ENCODE data around the gene BAZ2A.

BAZ2A gene

DNA sequence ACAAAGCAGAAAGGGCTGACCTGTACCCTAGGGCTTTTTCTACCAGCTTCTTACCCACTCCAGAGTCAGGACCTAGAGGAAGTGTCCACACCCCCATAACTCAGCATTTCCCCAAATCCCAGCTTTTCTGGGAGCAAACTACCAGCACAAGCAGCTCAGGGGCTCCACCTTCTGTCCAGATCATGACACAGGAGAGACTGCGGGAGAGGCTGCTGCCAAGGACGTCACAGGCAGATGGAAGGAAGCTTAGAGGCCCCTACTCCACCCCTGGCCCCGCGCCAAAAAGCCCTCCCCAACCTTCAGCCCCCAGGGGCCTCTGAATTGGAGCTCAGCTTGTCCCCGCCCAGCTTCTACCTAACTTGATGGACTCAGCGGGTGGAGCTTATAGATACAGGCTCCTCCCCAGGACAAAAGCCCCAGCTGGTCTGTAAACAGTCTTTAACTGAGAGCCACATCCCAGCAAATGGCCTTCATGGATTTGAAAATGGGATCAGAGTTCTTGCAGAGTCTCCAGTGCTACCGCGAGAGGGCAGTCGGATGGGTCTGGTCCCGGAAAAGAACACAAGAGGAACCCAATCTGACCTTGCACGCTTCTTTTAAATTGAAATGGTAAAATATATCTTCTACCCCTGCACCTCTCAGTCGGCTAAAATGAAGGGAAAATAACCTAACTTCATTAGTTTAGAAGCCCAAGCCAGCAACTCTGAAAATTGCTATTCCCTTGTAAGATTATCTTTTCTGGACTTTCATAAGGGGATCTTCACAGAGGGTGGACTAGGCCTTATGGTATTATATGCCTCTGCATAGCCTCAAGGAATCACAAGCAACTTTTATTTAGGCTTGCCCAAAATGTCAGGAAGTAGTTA is 6.8 kb upstream of the BAZ2A start:
- in situ Hi-C loops (cut with MboI; ENCODE audit: low pct_unique_long_range_greater_than_20kb, low sequenced_read_pairs): no loop called here
- peak; percentile 97 for DNase-seq

DNA sequence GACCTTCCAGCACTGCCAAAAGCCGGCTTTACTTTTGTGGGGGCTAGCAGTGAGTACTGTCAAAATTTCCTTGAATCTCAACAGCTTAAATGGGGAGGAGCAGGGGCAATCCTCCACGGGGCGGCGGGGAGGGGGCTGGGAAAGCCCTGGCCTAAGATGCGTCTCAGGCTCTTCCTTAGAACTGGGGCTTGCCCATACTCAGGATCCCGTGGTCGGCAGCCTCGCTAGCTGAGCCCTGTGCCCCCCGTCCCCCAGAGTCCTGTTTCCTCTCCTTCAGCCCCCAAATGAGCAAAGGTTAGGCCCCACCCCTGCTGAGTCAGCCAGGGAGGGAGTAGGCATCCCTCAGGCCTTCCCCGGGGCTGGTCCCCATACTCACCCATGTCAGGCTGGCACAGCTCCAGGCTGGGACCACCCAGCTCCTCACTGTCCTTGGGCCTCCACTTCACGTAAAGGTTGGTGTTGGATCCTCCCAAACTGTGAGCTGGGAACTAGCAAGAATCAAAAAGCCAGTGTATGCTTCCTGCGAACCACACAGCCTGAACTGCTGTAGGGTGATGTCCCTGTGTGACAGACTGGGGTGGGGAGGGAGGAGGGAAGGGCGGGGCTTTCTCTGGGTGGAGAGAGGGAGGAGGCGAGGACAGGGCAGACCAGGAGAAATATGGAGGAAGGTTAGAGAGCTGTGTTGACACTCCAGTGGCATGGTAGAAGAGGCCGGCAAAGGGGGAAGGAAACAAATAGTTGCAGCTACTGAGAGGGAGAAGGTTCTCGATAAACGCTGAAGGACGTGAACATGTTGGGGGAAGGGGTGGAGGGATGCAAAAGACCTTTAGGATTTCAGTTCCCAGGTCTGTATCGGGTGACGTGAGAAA is 5.9 kb upstream of the BAZ2A start:
- DNase-seq: peak; percentile 91
- in situ Hi-C loops (cut with MboI; ENCODE audit: low pct_unique_long_range_greater_than_20kb, low sequenced_read_pairs): no loop called here

DNA sequence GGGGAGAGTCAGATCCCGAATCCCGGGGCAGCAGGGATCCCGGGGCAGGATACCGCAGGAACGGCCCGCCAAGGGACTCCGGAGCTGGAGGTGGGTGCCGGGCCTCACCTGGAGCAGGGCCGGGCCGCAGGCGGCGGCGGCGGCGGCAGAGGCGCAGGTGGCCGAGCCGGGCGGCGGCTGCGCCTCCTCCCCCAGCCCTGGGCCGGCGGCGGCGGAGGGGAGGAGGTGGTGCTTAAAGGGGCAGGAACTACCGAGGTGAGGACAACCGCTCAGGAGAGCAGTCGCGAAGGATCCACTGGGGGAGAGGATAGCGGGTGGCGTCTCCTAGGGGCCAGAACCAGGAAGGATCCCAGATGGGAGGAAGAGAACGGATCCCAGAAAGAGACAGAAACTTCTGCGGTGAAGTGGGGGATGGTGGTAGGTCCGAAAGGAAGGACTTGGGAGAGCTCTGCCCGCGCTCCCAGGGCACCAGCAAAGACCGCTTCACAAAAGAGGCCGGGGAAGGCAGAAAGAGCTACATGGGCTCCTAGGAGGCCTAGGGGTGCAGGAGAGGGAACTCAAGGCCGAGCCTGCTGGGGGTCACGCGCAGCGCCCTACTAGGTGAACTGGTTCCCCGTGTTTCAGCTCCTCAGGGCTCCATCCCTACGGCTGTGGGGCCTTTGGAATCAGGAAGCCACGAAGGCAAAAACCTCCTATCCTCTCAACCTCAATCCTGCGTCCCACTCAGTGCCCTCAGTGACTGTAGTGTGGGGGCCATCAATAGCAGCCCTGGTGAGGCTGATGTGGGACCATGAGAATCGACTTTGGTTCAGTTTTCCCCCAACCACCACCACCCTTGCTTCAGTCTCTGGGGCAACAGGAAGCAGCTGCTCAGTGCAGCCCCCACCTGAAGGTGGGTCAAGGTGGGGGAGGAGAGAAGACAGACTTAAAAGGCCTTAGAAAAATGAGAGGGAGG is 5.0 kb upstream of the BAZ2A start:
- DNase-seq: peak; percentile 77

DNA sequence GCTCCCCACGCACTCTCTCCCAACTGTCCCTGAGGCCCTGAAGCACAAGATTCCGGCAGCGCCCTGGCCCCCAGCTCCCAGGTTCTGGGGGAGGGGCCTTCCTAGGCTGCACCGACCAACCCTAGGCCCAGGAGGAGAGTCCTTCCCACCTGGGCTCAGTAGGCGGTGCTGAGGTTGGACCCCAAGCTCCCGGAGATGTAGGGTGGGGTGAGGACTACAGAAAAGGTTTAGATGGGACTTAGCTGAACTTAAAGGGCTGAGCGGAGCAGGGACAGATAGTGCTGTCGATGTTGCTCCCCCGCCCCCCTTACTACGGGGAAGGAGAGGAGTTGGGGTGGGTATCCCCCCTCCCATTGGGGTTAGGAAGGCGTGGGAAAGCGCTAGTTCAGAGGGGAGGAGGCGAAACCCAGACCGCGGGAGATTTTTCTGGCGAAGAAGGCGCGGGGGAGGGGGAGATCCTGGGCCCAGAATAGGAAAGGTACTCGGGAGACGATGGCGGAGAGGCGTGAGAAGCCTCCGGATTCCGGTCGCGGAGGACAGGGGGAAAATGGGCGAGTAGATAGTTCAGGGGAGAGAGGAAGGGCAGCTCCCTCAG is 4.2 kb upstream of the BAZ2A start:
- peak; percentile 37 for DNase-seq
- in situ Hi-C loops (cut with MboI; ENCODE audit: low pct_unique_long_range_greater_than_20kb, low sequenced_read_pairs): no loop called here

More for the DNA sequence above, 5.0 kb upstream of the BAZ2A start:
- in situ Hi-C loops (cut with MboI; ENCODE audit: low pct_unique_long_range_greater_than_20kb, low sequenced_read_pairs): no loop called here

DNA sequence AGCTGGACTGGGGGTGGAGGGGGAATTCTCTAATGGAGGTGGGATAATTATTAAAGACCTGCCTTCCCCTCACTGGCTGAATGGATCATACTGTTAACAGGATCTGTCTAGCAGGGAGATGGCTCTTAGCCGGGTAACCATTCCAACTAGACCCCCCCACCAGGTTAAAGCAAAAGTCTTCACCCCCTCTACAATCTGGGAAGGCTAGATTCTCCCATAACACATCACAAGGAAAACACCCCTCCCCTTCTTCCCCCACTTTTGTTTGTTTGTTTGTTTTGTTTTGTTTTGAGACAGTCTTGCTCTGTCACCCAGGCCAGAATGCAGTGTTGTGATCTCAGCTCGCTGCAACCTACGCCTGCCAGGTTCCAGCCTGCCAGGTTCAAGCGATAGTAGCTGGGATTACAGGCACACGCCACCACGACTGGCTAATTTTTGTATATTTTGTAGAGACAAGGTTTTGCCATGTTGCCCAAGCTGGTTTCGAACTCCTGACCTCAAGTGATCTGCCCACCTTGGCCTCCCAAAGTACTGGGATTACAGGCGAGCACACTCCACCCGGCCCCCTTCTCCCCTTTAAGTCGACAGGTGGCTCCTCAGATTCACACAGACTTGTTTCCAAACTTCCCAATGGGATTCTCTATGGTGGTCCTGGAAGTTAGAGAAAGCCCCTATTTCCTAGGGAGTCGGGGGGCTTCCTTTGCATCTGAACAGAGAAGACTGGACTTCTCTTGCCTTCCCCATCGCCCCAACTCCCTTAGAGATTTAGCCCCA is 3.5 kb upstream of the BAZ2A start:
- no peak for DNase-seq
- in situ Hi-C loops (cut with MboI; ENCODE audit: low pct_unique_long_range_greater_than_20kb, low sequenced_read_pairs): no loop called here

DNA sequence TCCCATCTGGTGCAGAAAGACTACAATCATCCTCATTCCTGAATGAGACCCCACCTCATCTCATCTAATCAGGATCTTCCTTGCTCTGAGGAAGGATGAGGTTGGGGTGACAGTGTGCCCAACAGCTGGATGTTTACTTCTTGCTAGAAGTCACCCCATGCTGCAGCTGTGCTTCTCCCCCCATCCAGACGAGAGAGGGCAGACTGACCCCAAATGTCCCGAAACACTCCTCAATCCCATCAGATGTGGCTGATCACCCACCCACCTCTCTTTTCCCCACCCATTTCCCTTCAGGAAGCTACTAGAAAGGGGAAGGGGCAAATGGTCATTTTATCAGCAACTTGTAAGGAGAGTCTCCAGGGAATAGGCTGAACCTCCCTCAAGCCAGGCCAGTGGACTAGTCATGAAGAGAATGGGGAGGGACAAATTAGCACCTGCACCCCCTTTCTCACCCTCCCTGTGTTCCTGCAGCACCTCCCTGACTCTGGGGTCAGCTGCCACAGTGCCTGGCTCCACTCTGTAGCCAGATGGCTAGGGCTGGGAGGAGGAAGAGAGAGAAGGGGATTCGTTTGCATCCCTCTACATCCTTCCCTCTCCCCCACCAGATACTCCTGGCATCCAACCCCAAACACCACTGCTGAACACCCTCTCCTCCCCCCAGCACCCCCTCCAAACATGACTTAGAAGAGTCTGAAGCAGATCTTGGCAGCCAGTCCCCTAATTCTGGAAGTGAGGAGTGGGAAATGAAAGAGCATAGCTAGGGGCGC is 2.8 kb upstream of the BAZ2A start:
- in situ Hi-C loops (cut with MboI; ENCODE audit: low pct_unique_long_range_greater_than_20kb, low sequenced_read_pairs): no loop called here
- no peak for DNase-seq

DNA sequence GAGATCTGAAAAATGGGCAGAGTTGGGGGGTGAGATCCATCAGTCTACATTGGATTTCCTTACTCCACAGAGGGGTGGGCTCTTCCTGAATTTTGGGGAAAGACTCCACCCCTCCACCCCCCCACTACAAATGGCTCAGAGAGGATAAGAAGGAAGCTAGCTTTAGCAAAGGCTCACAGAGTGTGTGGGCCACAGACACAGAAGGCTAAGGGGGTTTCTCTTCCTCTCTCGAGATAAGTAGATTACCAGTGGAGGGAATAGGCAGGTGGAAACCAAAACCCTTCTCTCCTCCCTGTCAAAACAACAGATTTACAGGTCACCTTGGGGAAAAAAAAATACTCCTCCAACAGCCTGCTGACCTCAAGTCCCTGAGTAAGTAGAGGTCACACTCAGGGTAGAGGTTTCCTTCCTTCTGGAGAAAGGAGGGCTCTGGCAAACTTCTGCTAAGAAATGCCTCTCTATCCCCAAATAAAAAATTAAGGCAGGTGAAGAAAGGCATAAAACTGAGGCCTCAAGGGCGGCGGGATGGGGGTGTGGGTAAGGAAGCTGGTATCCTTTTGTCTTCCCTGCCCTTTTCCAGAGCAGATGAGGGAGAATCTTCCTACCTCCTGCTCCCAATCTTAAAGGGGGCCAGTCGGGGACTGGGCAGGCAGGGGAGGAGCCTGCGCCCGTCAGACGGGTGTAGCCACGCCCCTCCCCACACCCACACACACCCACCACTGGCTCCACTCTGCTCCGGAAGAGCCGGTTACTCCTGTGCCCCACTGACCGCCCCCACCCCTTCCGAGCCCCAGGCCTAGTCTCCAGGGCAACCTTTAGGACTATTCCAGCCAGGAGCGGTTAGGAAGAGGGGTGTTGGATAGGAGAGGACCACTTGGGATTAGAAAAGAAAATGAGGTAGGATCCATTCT is 1.9 kb upstream of the BAZ2A start:
- peak; percentile 69 for DNase-seq

DNA sequence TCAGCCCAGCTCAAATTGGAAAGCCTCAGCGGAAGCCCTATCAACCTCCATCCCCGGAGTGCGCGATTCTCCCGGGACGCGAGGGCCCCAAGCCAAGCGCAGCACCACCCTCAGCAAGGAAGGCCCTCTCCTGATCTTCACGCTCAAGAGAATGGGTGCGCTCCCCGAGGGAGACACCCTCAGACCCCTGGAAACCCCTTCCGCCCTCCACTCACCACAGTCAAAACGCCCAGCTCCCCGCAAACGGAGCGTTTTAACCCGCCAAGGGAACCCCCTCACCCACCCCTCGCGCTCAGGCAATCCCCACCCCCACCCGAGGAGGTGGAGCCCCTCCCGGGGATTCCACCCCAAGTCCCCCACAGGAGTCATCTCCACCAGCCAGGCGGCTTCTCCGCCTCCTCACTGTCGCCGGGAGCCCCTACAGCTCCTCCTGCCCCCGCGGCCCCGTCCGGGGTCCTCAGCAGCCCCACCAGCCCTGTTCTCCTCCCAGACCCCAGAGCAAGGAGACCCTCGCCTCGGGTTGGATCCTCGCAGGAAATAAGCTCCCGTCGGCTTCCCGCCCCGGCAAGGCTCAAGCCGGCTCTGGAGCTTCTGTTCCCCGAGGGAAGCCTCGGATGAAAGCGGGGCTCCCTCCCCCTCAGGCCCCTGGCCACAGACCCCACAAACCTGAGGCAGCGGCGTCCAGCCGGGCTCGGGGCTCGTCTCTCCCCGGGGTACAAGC is 507 bp downstream of the BAZ2A start:
- in situ Hi-C loops (cut with MboI; ENCODE audit: low pct_unique_long_range_greater_than_20kb, low sequenced_read_pairs): no loop called here

More for the DNA sequence above, 1.9 kb upstream of the BAZ2A start:
- in situ Hi-C loops (cut with MboI; ENCODE audit: low pct_unique_long_range_greater_than_20kb, low sequenced_read_pairs): no loop called here

DNA sequence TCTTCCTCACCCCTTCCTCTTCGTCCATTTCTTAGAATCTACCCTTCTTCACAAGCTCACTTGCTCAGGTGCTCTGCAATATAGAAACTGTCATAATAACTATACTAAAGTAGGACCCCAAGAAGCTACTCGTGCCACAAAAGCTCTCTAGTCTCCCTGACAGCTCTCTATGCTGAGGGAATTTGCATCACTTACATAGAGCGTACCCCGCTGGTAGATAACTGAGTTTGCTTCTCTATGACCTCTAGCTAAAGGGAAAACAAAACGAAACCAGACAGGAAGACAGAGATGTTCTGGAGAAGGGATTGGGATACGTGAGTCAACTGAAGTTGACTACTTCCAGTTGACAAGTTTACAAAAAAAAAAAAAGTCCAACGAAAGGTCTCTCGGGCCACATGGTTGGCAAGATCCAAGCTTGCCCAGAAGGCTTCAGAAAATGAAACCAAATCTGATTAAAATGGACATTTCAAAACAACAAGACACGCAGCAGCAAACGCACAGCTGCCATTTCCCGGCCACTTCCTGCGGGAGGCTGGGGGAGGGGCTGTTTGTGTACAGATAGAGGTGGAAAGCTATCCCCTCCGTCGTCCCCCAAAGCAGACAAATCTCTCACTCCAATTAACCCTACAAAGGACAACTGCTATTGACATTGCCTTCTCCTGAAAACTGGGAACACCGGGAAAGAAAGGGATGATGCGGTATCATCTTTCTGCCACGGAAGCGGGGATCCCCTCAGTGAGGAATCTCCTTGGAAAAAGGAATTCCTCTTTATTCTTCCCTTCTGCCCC is 1.3 kb downstream of the BAZ2A start:
- in situ Hi-C loops (cut with MboI; ENCODE audit: low pct_unique_long_range_greater_than_20kb, low sequenced_read_pairs): no loop called here
- DNase-seq: peak; percentile 64

More for the DNA sequence above, 507 bp downstream of the BAZ2A start:
- no peak for DNase-seq

DNA sequence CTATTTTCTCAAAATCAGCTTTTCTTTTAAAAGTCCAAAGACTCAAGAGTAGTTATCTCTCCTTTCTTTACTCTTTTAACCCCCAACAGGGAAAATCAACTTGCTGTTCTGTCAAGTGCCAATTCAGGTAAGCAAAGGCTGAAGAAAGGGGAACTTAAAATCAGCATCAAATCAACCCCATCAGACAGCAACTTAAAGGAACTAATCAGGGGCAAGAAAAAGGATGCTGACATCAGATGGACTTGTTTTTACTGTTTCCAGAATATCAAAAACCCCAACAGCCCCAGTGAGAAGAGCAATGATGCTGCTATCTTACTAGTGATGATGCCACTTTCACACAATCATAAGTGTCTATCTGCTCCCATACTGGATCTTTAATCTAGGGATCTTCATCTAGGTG is 3.4 kb downstream of the BAZ2A start:
- in situ Hi-C loops (cut with MboI; ENCODE audit: low pct_unique_long_range_greater_than_20kb, low sequenced_read_pairs): no loop called here
- DNase-seq: peak; percentile 27

DNA sequence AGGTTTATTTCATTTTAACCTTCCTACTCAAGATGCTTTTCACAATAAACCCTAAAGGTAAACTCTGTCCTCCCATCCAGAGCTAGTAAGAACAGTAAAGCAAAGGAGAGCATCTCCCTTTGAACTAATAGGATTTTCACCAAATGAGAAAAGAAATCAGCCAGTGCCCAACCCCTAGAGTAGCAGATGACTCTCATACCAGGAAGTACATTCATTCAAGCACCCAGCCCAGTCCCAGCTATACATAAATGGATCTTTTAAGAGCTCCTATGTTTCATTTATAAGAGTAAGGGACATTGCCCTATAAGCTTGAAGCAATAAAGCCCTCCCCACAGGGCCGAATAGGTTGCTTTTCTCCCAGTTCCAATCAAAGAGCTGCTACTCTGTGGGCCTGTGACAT is 7.6 kb downstream of the BAZ2A start:
- in situ Hi-C loops (cut with MboI; ENCODE audit: low pct_unique_long_range_greater_than_20kb, low sequenced_read_pairs): no loop called here
- no peak for DNase-seq

DNA sequence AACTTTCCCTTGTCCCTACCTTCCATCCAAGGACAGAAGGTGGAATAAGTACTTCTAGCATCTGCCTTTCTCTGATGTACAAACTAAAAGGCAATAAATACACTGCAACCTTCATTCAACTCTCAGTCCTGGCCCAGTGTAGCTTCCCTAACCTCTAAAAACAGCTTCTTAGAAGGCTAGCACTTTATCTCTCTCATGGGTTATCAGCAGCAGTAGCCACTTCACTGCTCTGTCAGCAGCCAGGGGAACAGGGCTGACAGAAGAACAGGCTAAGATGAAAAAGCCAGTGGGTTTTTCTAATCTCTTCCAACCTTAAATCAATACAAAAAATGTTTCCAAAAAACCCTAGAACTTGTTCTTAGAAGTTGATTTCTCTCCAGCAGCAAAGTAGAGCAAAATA is 13.2 kb downstream of the BAZ2A start:
- in situ Hi-C loops (cut with MboI; ENCODE audit: low pct_unique_long_range_greater_than_20kb, low sequenced_read_pairs): no loop called here
- DNase-seq: no peak

DNA sequence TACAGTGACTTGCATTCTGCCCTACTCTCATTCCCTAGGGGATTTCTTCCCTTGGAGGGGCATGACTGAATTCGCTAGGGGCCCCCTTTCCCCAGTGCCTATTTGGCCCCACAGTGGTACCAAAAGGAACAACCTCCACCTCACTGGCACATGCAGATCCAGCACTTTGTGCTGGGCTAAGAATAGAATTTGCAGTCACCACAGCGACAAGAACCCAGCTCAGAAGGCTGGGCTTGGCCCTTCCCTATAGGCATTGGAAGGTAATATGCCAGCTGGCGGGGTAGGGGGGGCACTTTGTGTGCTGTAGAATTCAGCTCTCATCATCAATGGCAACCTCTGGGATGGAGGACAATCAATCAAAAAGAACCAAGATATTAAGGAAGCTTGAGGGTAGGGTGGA is 13.9 kb downstream of the BAZ2A start:
- in situ Hi-C loops (cut with MboI; ENCODE audit: low pct_unique_long_range_greater_than_20kb, low sequenced_read_pairs): no loop called here
- DNase-seq: no peak

DNA sequence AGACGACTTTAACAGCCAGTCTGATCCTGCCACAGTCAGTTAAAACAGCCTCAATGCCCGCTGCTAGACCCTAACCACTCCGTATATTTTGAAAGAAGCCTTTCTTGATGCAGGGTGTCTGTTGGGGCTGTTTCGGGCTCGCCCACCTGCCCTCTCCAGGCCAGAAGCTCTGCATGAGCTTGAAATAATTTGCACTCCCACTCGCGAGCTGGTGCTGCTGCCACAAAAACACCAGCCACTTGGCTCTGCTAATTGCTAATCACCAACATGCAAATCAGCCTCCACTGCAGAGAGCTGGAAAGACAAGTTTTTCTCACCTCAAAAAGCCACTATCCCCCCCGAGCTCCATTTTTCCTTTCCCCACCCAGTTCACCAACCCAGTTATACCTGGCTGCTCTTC is 15.5 kb downstream of the BAZ2A start:
- in situ Hi-C loops (cut with MboI; ENCODE audit: low pct_unique_long_range_greater_than_20kb, low sequenced_read_pairs): no loop called here
- no peak for DNase-seq

DNA sequence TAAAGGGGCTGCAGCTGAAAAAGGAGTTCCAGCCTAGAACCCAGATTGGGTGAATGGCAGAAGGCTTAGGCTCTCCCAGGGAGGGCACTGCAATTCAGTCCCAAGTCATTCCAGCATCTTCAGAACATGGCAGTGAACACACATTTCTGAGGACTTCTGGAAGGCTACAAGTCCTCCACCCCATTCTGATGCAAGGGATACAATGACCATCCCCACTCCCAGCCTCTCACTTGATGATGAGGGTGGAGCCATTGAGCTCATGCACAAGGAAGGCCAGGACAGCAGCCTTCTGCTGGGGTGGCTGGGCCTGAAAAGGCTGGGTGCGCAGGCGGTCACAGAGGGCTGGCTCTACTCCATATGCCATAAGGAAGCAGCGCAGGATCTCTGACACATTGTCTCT is 25.8 kb downstream of the BAZ2A start:
- no peak for DNase-seq
- in situ Hi-C loops (cut with MboI; ENCODE audit: low pct_unique_long_range_greater_than_20kb, low sequenced_read_pairs): no loop called here
